HG03064 (cell line): ENCODE data around the gene PHACTR3.

Experiments used
- ATAC-seq: cut with Tn5 transposase; IDR thresholded peaks from one replicate; pipeline ENCODE4 v1.9.1; 2021; ENCODE audit warnings: low read depth; ENCODE audit not compliant: unreplicated experiment

PHACTR3 gene

GRCh38 chr20:59891581-59891980 is 287.2 kb downstream of the PHACTR3 start:
- no peak for ATAC-seq

- no peak for ATAC-seq
Measured at GRCh38 chr20:59895908-59896307, 291.6 kb downstream of the PHACTR3 start.
